Progenitor cell of endocrine pancreas (in vitro differentiated cells): ENCODE data around the gene S100A13. TPM values are rescaled to one million over a fixed set of nuclear protein-coding genes. Genes with fewer than 3 reads are reported as not detected.
"Not testable (repeated sequence)": the region's sequence is repeated elsewhere in the genome, so short reads cannot be mapped to it uniquely, and the experiment has no call there.

Source experiments
- DNase-seq: peaks from one replicate; pipeline ENCODE4 v3.0.0; 2021; ENCODE audit warnings: low spot score; ENCODE audit not compliant: unreplicated experiment
- H3K27ac Mint-ChIP-seq: 2 replicates; pipeline ENCODE4 v1.8.0; 2021; ENCODE audit warnings: mild to moderate bottlenecking, moderate library complexity, mixed read lengths
- H3K27me3 Mint-ChIP-seq: 2 replicates; pipeline ENCODE4 v1.8.0; 2021; ENCODE audit warnings: mixed read lengths
- H3K36me3 Mint-ChIP-seq: 2 replicates; pipeline ENCODE4 v1.8.0; 2022; ENCODE audit warnings: mixed read lengths; ENCODE audit not compliant: insufficient read depth
- H3K4me1 Mint-ChIP-seq: 2 replicates; pipeline ENCODE4 v1.8.0; 2021; ENCODE audit warnings: low read depth, mixed read lengths
- H3K4me3 Mint-ChIP-seq: 2 replicates; pipeline ENCODE4 v1.8.0; 2021; ENCODE audit warnings: low read depth, mild to moderate bottlenecking, moderate library complexity, mixed read lengths
- H3K9me3 Mint-ChIP-seq: 2 replicates; pipeline ENCODE4 v1.8.0; 2021; ENCODE audit warnings: low read depth, mixed read lengths
- CTCF ChIP-seq: fragments of 200-600 bp; sonication (generic); IDR thresholded peaks from one replicate; pipeline ENCODE4 v1.5.0; 2021; ENCODE audit warnings: antibody characterized with exemption, mild to moderate bottlenecking; ENCODE audit not compliant: unreplicated experiment
- total RNA-seq: library from RNA; stranded (reverse); gene quantifications from 2 replicates; pipeline ENCODE4 v1.2.1, GENCODE V29; 2021

The S100A13 gene
- total RNA-seq, 1 donor from 2014 or later: 63.6 TPM

GRCh38 chr1:153640861-153641260 lies 13.6 kb upstream of the S100A13 start:
- no peak overlapping the region for H3K27ac Mint-ChIP-seq
- peaks cover 42% of the 10 kb centered on the region for H3K4me1 Mint-ChIP-seq
- TF ChIP-seq CTCF: no peak
- peaks cover 48% of the 10 kb centered on the region for H3K36me3 Mint-ChIP-seq
- no peaks in the 10 kb centered on the region for H3K9me3 Mint-ChIP-seq
- no peak for DNase-seq
- H3K4me3 Mint-ChIP-seq: no peak overlapping the region
- no peaks in the 10 kb centered on the region for H3K27me3 Mint-ChIP-seq

GRCh38 chr1:153640213-153640612 lies 12.9 kb upstream of the S100A13 start:
- not testable (repeated sequence) for H3K27ac Mint-ChIP-seq, H3K9me3 Mint-ChIP-seq, H3K4me3 Mint-ChIP-seq, DNase-seq, H3K27me3 Mint-ChIP-seq
- peaks cover 44% of the 10 kb centered on the region for H3K4me1 Mint-ChIP-seq
- peaks cover 43% of the 10 kb centered on the region for H3K36me3 Mint-ChIP-seq

- H3K4me3 Mint-ChIP-seq: no peak overlapping the region
- no peak for DNase-seq
- no peaks in the 10 kb centered on the region for H3K9me3 Mint-ChIP-seq
- TF ChIP-seq CTCF: no peak
- H3K27me3 Mint-ChIP-seq: no peaks in the 10 kb centered on the region
- no peak overlapping the region for H3K27ac Mint-ChIP-seq
- H3K36me3 Mint-ChIP-seq: peaks cover 42% of the 10 kb centered on the region
- peaks cover 42% of the 10 kb centered on the region for H3K4me1 Mint-ChIP-seq
Observed at GRCh38 chr1:153639280-153639679, 12.0 kb upstream of the S100A13 start.

- H3K4me3 Mint-ChIP-seq: no peak overlapping the region
- no peak for TF ChIP-seq CTCF
- DNase-seq: no peak
- peak overlapping the region; percentile 25 for H3K27ac Mint-ChIP-seq
- peaks cover 32% of the 10 kb centered on the region for H3K4me1 Mint-ChIP-seq
- peaks cover 37% of the 10 kb centered on the region for H3K36me3 Mint-ChIP-seq
- H3K9me3 Mint-ChIP-seq: peaks cover under 1% of the 10 kb centered on the region
- no peaks in the 10 kb centered on the region for H3K27me3 Mint-ChIP-seq
Observed at GRCh38 chr1:153638261-153638660, 11.0 kb upstream of the S100A13 start.

GRCh38 chr1:153636312-153636711 lies 9.0 kb upstream of the S100A13 start:
- Mint-ChIP-seq H3K9me3 (peaks cover 4% of the 10 kb centered on the region), H3K4me1 (peaks cover 30% of the 10 kb centered on the region), H3K36me3 (peaks cover 27% of the 10 kb centered on the region), H3K27me3 (no peaks in the 10 kb centered on the region), H3K27ac (no peak overlapping the region), H3K4me3 (peak overlapping the region; percentile 69)
- TF ChIP-seq CTCF: no peak
- DNase-seq: no peak

GRCh38 chr1:153635872-153636271 lies 8.6 kb upstream of the S100A13 start:
- peaks cover 4% of the 10 kb centered on the region for H3K9me3 Mint-ChIP-seq
- H3K36me3 Mint-ChIP-seq: peaks cover 24% of the 10 kb centered on the region
- H3K4me3 Mint-ChIP-seq: peak overlapping the region; percentile 69
- no peaks in the 10 kb centered on the region for H3K27me3 Mint-ChIP-seq
- H3K27ac Mint-ChIP-seq: peak overlapping the region; percentile 84
- TF ChIP-seq CTCF: no peak
- no peak for DNase-seq
- peaks cover 27% of the 10 kb centered on the region for H3K4me1 Mint-ChIP-seq
